Vagina (tissue), 2 donors: ENCODE measurements around the gene PDCD1. TPM values are rescaled to one million over a fixed set of nuclear protein-coding genes. Genes with fewer than 3 reads are reported as not detected.
"Not testable (repeated sequence)": the region's sequence is repeated elsewhere in the genome, so short reads cannot be mapped to it uniquely, and the experiment has no call there.

Experiments
- DNase-seq, 2 donors: peaks; one replicate each; pipeline ENCODE4 v3.0.0-alpha.2; 2017; ENCODE audit errors: extremely low spot score in 2 of 2
- H3K27ac ChIP-seq: fragments of 200-600 bp; sonication (generic); one replicate; pipeline ENCODE4 v1.5.1; 2019
- H3K27me3 ChIP-seq: fragments of 200-600 bp; sonication (generic); one replicate; pipeline ENCODE4 v1.5.1; 2019
- H3K36me3 ChIP-seq, 2 donors: fragments of 200-600 bp; sonication (generic); one replicate each; pipeline ENCODE4 v1.5.1; 2017 to 2019
- H3K4me1 ChIP-seq: fragments of 200-600 bp; sonication (generic); one replicate; pipeline ENCODE4 v1.5.1; 2019
- H3K4me3 ChIP-seq, 2 donors: fragments of 200-600 bp; sonication (generic); 1 replicate in 1 of 2; 2 replicates in 1 of 2; pipeline ENCODE4 v1.5.1; 2016 to 2019
- H3K9me3 ChIP-seq: fragments of 200-600 bp; sonication (generic); one replicate; pipeline ENCODE4 v1.5.1; 2019
- CTCF ChIP-seq, 3 experiments: fragments of 450-650 bp in 2 of 3; fragments of 200-600 bp in 1 of 3; sonication (generic) in 1 of 3; IDR thresholded peaks; one replicate each; pipeline ENCODE4 v1.5.1; 2017 to 2019; ENCODE audit warnings: antibody characterized with exemption in 3 of 3, mild to moderate bottlenecking in 2 of 3, moderate library complexity in 2 of 3
- POLR2A ChIP-seq, 2 donors: fragments of 450-650 bp; IDR thresholded peaks; one replicate each; pipeline ENCODE4 v1.6.1; 2017; ENCODE audit warnings: antibody characterized with exemption in 2 of 2, mild to moderate bottlenecking in 2 of 2, moderate library complexity in 2 of 2
- POLR2AphosphoS5 ChIP-seq, 2 donors: sonication (generic); formaldehyde crosslinking; IDR thresholded peaks; one replicate each; pipeline ENCODE4 v1.9.0; 2017; ENCODE audit warnings: antibody characterized with exemption in 2 of 2, mild to moderate bottlenecking in 2 of 2, low read depth in 1 of 2; ENCODE audit not compliant: insufficient read depth in 1 of 2
- intact Hi-C: fragments of 100-400 bp; cut with DNase I; formaldehyde crosslinking; loops from one replicate; pipeline ENCODE4 v1.15.1; 2023
- total RNA-seq: library from RNA; depleted of rRNA; stranded (reverse); fragments of >200 nt; gene quantifications from one replicate; pipeline ENCODE4 v1.2.3, GENCODE V29; 2016

The PDCD1 gene
- total RNA-seq, 1 donor from 2014 or later = 3.9 TPM

GRCh38 chr2:241877197-241877685, 18.5 kb upstream of the PDCD1 start:
- Histone ChIP-seq H3K27ac (no peak overlapping the region), H3K4me1 (peaks cover 18% of the 10 kb centered on the region), H3K36me3 (no peaks in the 10 kb centered on the region), H3K9me3 (no peaks in the 10 kb centered on the region), H3K27me3 (no peaks in the 10 kb centered on the region), H3K4me3 (no peak overlapping the region)
- no peak for TF ChIP-seq POLR2A (IDR thresholded peaks at IDR 0.05)
- TF ChIP-seq POLR2AphosphoS5 (IDR thresholded peaks at IDR 0.05; ENCODE audit: insufficient read depth in 1 of 2, low read depth in 1 of 2) = no peak
- no peak for TF ChIP-seq CTCF (IDR thresholded peaks at IDR 0.05)
- intact Hi-C loops = loop anchor here (10.0 kb wide), 1 partner anchor 132 kb away; no protein-coding TSS in a partner anchor
- DNase-seq = no peak

GRCh38 chr2:241876528-241877196, 18.0 kb upstream of the PDCD1 start:
- Histone ChIP-seq H3K27me3 (no peaks in the 10 kb centered on the region), H3K9me3 (no peaks in the 10 kb centered on the region), H3K4me3 (no peak overlapping the region), H3K36me3 (no peaks in the 10 kb centered on the region), H3K4me1 (peaks cover 12% of the 10 kb centered on the region), H3K27ac (no peak overlapping the region)
- TF ChIP-seq POLR2AphosphoS5 (IDR thresholded peaks at IDR 0.05; ENCODE audit: insufficient read depth in 1 of 2, low read depth in 1 of 2) = no peak
- no peak for TF ChIP-seq CTCF (IDR thresholded peaks at IDR 0.05)
- no peak for TF ChIP-seq POLR2A (IDR thresholded peaks at IDR 0.05)
- DNase-seq = no peak
- intact Hi-C loops = loop anchor here (10.0 kb wide), 1 partner anchor 132 kb away; no protein-coding TSS in a partner anchor

GRCh38 chr2:241875754-241876527, 17.2 kb upstream of the PDCD1 start:
- not testable (repeated sequence) for DNase-seq, H3K36me3 ChIP-seq, H3K9me3 ChIP-seq, H3K4me3 ChIP-seq, H3K27me3 ChIP-seq, H3K27ac ChIP-seq, H3K4me1 ChIP-seq
- TF ChIP-seq CTCF (IDR thresholded peaks at IDR 0.05) = peak in 1 of 3 experiments; percentile 24
- intact Hi-C loops = loop anchor here (10.0 kb wide), 1 partner anchor 131 kb away; no protein-coding TSS in a partner anchor

- Histone ChIP-seq H3K4me1 (no peaks in the 10 kb centered on the region), H3K27ac (no peak overlapping the region), H3K36me3 (no peaks in the 10 kb centered on the region), H3K9me3 (no peaks in the 10 kb centered on the region), H3K4me3 (no peak overlapping the region), H3K27me3 (no peaks in the 10 kb centered on the region)
- DNase-seq = no peak
- TF ChIP-seq POLR2AphosphoS5 (IDR thresholded peaks at IDR 0.05; ENCODE audit: insufficient read depth in 1 of 2, low read depth in 1 of 2) (no peak), CTCF (IDR thresholded peaks at IDR 0.05) (no peak), POLR2A (IDR thresholded peaks at IDR 0.05) (no peak)
- intact Hi-C loops = loop anchor here (10.0 kb wide), 1 partner anchor 130 kb away; no protein-coding TSS in a partner anchor
Measured at GRCh38 chr2:241874277-241874925, 15.7 kb upstream of the PDCD1 start.
